ENCODE data around the gene KIDINS220. TPM values are rescaled to one million over a fixed set of nuclear protein-coding genes. Genes with fewer than 3 reads are reported as not detected.
A peak's percentile ranks its signal among the peaks of the same experiment; 100 is the strongest.

KIDINS220 gene
- total and polyA plus RNA-seq, 2 of the 13 experiments (the other 11 are each of a cell fraction or from before 2014, with no cell fraction given): 25.2 to 32.3 TPM

GRCh38 chr2:8681786-8682692, 155.4 kb downstream of the KIDINS220 start, which contains the start of gene ID2 (continued):
- TF ChIP-seq ATF2 (CRISPR knock-in tag; IDR thresholded peaks at IDR 0.05) (peak; percentile 91), ZBTB44 (CRISPR knock-in tag; IDR thresholded peaks at IDR 0.05) (peak; percentile 96), ZBTB38 (CRISPR knock-in tag; IDR thresholded peaks at IDR 0.05) (peak; percentile 87), PRDM10 (CRISPR knock-in tag; IDR thresholded peaks at IDR 0.05; ENCODE audit: low read depth) (no peak), AKNA (CRISPR knock-in tag; IDR thresholded peaks at IDR 0.05; ENCODE audit: borderline replicate concordance) (peak; percentile 55; the same call in 1 of the 2 replicates), ZSCAN30 (CRISPR knock-in tag; IDR thresholded peaks at IDR 0.05) (peak; percentile 70; the same call in 1 of the 2 replicates), DR1 (CRISPR knock-in tag; IDR thresholded peaks at IDR 0.05) (peak; percentile 99), ZSCAN25 (CRISPR knock-in tag; IDR thresholded peaks at IDR 0.05) (peak; percentile 61; the same call in 1 of the 2 replicates), ZNF501 (CRISPR knock-in tag; IDR thresholded peaks at IDR 0.05) (peak; percentile 80), ZNF296 (CRISPR knock-in tag; conservative IDR thresholded peaks at IDR 0.05) (peak; percentile 83; the same call in 1 of the 2 replicates), ZNF282 (IDR thresholded peaks at IDR 0.05; ENCODE audit: partially characterized antibody) (no peak)

Data from HepG2 (cell line).